GM21447 (cell line): Measurements from ENCODE around the gene IL1F10.
"Not testable (repeated sequence)": the region's sequence is repeated elsewhere in the genome, so short reads cannot be mapped to it uniquely, and the experiment has no call there.

ENCODE experiments used
- ATAC-seq: cut with Tn5 transposase; IDR thresholded peaks from one replicate; pipeline ENCODE4 v1.9.1; 2021; ENCODE audit not compliant: unreplicated experiment

IL1F10 gene

GRCh38 chr2:113080134-113080533 is 12.4 kb downstream of the IL1F10 start:
- no peak for ATAC-seq

- no peak for ATAC-seq
Observed at GRCh38 chr2:113081488-113082210, 13.9 kb downstream of the IL1F10 start.

GRCh38 chr2:113083296-113083695 is 15.5 kb downstream of the IL1F10 start:
- no peak for ATAC-seq

GRCh38 chr2:113084249-113085000 is 16.7 kb downstream of the IL1F10 start:
- no peak for ATAC-seq

GRCh38 chr2:113085542-113085941 is 17.8 kb downstream of the IL1F10 start:
- ATAC-seq = no peak

- no peak for ATAC-seq
Observed at GRCh38 chr2:113088213-113088992, 20.6 kb downstream of the IL1F10 start.

- ATAC-seq = no peak
Observed at GRCh38 chr2:113089916-113090315, 22.1 kb downstream of the IL1F10 start.

- no peak for ATAC-seq
Observed at GRCh38 chr2:113091231-113091896, 23.6 kb downstream of the IL1F10 start.

GRCh38 chr2:113092864-113093612 is 25.3 kb downstream of the IL1F10 start:
- no peak for ATAC-seq

- no peak for ATAC-seq
Observed at GRCh38 chr2:113093613-113093977, 25.8 kb downstream of the IL1F10 start.

GRCh38 chr2:113096306-113096705 is 28.5 kb downstream of the IL1F10 start:
- not testable (repeated sequence) for ATAC-seq

- not testable (repeated sequence) for ATAC-seq
Observed at GRCh38 chr2:113096842-113097618, 29.3 kb downstream of the IL1F10 start.

GRCh38 chr2:113098041-113098440 is 30.3 kb downstream of the IL1F10 start:
- peak; percentile 87 for ATAC-seq

GRCh38 chr2:113098532-113098931 is 30.8 kb downstream of the IL1F10 start:
- no peak for ATAC-seq

GRCh38 chr2:113102133-113102532 is 34.4 kb downstream of the IL1F10 start:
- no peak for ATAC-seq

GRCh38 chr2:113103277-113103676 is 35.5 kb downstream of the IL1F10 start:
- no peak for ATAC-seq

- no peak for ATAC-seq
Observed at GRCh38 chr2:113104054-113104611, 36.4 kb downstream of the IL1F10 start.

- ATAC-seq = no peak
Observed at GRCh38 chr2:113105047-113105785, 37.4 kb downstream of the IL1F10 start.

GRCh38 chr2:113111121-113111520 is 43.4 kb downstream of the IL1F10 start:
- no peak for ATAC-seq
